HEK293T (cell line): ENCODE data around the gene C7orf33.

ENCODE experiments used
- CTCF ChIA-PET: fragments of 350-600 bp; formaldehyde crosslinking; extraction: SDS; loops from one replicate; lab custom pipeline; 2021; ENCODE audit warnings: antibody characterized with exemption, inconsistent platforms; lab: Yijun Ruan, JAX
- POLR2A ChIA-PET: fragments of 350-600 bp; formaldehyde crosslinking; extraction: SDS; loops from one replicate; lab custom pipeline; 2020; ENCODE audit warnings: antibody characterized with exemption, inconsistent platforms; lab: Yijun Ruan, JAX
- DNase-seq: peaks from one replicate; pipeline ENCODE4 v3.0.0; 2012; ENCODE audit warnings: mixed read lengths; ENCODE audit errors: extremely low spot score
- ARNT ChIP-seq: fragments of 450-650 bp; IDR thresholded peaks from 2 replicates; pipeline ENCODE4 v1.6.1; 2017; ENCODE audit warnings: mild to moderate bottlenecking
- BHLHE40 ChIP-seq: fragments of 450-650 bp; IDR thresholded peaks from 2 replicates; pipeline ENCODE4 v1.6.1; 2016; ENCODE audit warnings: mild to moderate bottlenecking, moderate library complexity, borderline replicate concordance
- CTBP1 ChIP-seq: fragments of 450-650 bp; IDR thresholded peaks from 2 replicates; pipeline ENCODE4 v1.6.1; 2016; ENCODE audit warnings: borderline replicate concordance
- ELF4 ChIP-seq: fragments of 450-650 bp; IDR thresholded peaks from 2 replicates; pipeline ENCODE4 v1.6.1; 2017; ENCODE audit warnings: antibody characterized with exemption
- FOXA1 ChIP-seq: fragments of 450-650 bp; IDR thresholded peaks from 2 replicates; pipeline ENCODE4 v1.6.1; 2016; ENCODE audit warnings: mild to moderate bottlenecking
- FOXK2 ChIP-seq: fragments of 450-650 bp; IDR thresholded peaks from 2 replicates; pipeline ENCODE4 v1.6.1; 2016; ENCODE audit warnings: mild to moderate bottlenecking
- FOXM1 ChIP-seq: fragments of 450-650 bp; IDR thresholded peaks from 2 replicates; pipeline ENCODE4 v1.6.1; 2017; ENCODE audit warnings: mild to moderate bottlenecking, borderline replicate concordance
- HDGF ChIP-seq: fragments of 450-650 bp; IDR thresholded peaks from 2 replicates; pipeline ENCODE4 v1.6.1; 2017; ENCODE audit warnings: antibody characterized with exemption, borderline replicate concordance
- L3MBTL2 ChIP-seq: fragments of 450-650 bp; conservative IDR thresholded peaks from 2 replicates; pipeline ENCODE4 v1.6.1; 2016; ENCODE audit warnings: mild to moderate bottlenecking
- LEF1 ChIP-seq: fragments of 450-650 bp; IDR thresholded peaks from 2 replicates; pipeline ENCODE4 v1.6.1; 2017; ENCODE audit warnings: mild to moderate bottlenecking, borderline replicate concordance
- NFRKB ChIP-seq: fragments of 450-650 bp; IDR thresholded peaks from 2 replicates; pipeline ENCODE4 v1.6.1; 2016; ENCODE audit warnings: mild to moderate bottlenecking, moderate library complexity
- PKNOX1 ChIP-seq: fragments of 450-650 bp; IDR thresholded peaks from 2 replicates; pipeline ENCODE4 v1.6.1; 2016
- SP1 ChIP-seq: fragments of 450-650 bp; IDR thresholded peaks from 2 replicates; pipeline ENCODE4 v1.6.1; 2017
- SUZ12 ChIP-seq: fragments of 450-650 bp; IDR thresholded peaks from 2 replicates; pipeline ENCODE4 v1.6.1; 2016; ENCODE audit warnings: mild to moderate bottlenecking
- TARDBP ChIP-seq: fragments of 450-650 bp; IDR thresholded peaks from 2 replicates; pipeline ENCODE4 v1.6.1; 2016
- ZNF384 ChIP-seq: fragments of 450-650 bp; IDR thresholded peaks from 2 replicates; pipeline ENCODE4 v1.6.1; 2016

The C7orf33 gene

GRCh38 chr7:148662646-148663045 lies 72.1 kb downstream of the C7orf33 start:
- ChIA-PET POLR2A (no interaction called here), CTCF (no interaction called here)
- no peak for TF ChIP-seq HDGF
- no peak for TF ChIP-seq L3MBTL2
- no peak for TF ChIP-seq BHLHE40
- TF ChIP-seq PKNOX1, result no peak
- no peak for TF ChIP-seq FOXA1
- TF ChIP-seq ZNF384, result no peak
- TF ChIP-seq SUZ12, result no peak
- TF ChIP-seq NFRKB, result no peak
- TF ChIP-seq ELF4, result no peak
- TF ChIP-seq FOXM1, result no peak
- TF ChIP-seq FOXK2, result no peak
- TF ChIP-seq CTBP1, result no peak
- no peak for TF ChIP-seq SP1
- DNase-seq, result no peak

GRCh38 chr7:148664324-148664723 lies 73.8 kb downstream of the C7orf33 start:
- ChIA-PET POLR2A (no interaction called here), CTCF (no interaction called here)
- no peak for TF ChIP-seq PKNOX1
- no peak for TF ChIP-seq FOXK2
- no peak for TF ChIP-seq SUZ12
- TF ChIP-seq LEF1, result no peak
- TF ChIP-seq TARDBP, result no peak
- no peak for TF ChIP-seq FOXA1
- TF ChIP-seq NFRKB, result no peak
- no peak for TF ChIP-seq ELF4
- no peak for TF ChIP-seq ZNF384
- no peak for TF ChIP-seq L3MBTL2
- TF ChIP-seq ARNT, result no peak
- no peak for TF ChIP-seq CTBP1
- TF ChIP-seq BHLHE40, result no peak
- no peak for TF ChIP-seq HDGF
- TF ChIP-seq SP1, result no peak
- TF ChIP-seq FOXM1, result no peak
- DNase-seq, result no peak

- ChIA-PET CTCF (no interaction called here), POLR2A (no interaction called here)
- no peak for DNase-seq
- TF ChIP-seq ELF4, result no peak
- no peak for TF ChIP-seq ZNF384
- no peak for TF ChIP-seq FOXA1
- no peak for TF ChIP-seq BHLHE40
- no peak for TF ChIP-seq HDGF
- no peak for TF ChIP-seq LEF1
- no peak for TF ChIP-seq L3MBTL2
- no peak for TF ChIP-seq SUZ12
- TF ChIP-seq ARNT, result no peak
- TF ChIP-seq FOXK2, result no peak
- TF ChIP-seq TARDBP, result no peak
- TF ChIP-seq SP1, result no peak
- TF ChIP-seq PKNOX1, result no peak
- no peak for TF ChIP-seq FOXM1
Measured at GRCh38 chr7:148665221-148665620, 74.7 kb downstream of the C7orf33 start.
